Fibroblast of skin of abdomen (primary cell): Measurements from ENCODE around the gene OR6S1. TPM values are rescaled to one million over a fixed set of nuclear protein-coding genes. Genes with fewer than 3 reads are reported as not detected.
A peak's percentile ranks its signal among the peaks of the same experiment; 100 is the strongest.

Experiments
- DNase-seq: peaks from one replicate; pipeline ENCODE4 v3.0.0-alpha.2; 2013
- polyA plus RNA-seq, 2 experiments: library from polyadenylated mRNA; unstranded; fragments of 120-200 nt; gene quantifications; one replicate each; pipeline ENCODE4 v1.2.1, GENCODE V29; 2013; ENCODE audit not compliant: insufficient read length in 2 of 2

OR6S1 gene, protein sequence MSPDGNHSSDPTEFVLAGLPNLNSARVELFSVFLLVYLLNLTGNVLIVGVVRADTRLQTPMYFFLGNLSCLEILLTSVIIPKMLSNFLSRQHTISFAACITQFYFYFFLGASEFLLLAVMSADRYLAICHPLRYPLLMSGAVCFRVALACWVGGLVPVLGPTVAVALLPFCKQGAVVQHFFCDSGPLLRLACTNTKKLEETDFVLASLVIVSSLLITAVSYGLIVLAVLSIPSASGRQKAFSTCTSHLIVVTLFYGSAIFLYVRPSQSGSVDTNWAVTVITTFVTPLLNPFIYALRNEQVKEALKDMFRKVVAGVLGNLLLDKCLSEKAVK
- not detected for polyA plus RNA-seq (2013, experiment 1 of 2; ENCODE audit: insufficient read length)
- not detected for polyA plus RNA-seq (2013, experiment 2 of 2; ENCODE audit: insufficient read length)

DNA sequence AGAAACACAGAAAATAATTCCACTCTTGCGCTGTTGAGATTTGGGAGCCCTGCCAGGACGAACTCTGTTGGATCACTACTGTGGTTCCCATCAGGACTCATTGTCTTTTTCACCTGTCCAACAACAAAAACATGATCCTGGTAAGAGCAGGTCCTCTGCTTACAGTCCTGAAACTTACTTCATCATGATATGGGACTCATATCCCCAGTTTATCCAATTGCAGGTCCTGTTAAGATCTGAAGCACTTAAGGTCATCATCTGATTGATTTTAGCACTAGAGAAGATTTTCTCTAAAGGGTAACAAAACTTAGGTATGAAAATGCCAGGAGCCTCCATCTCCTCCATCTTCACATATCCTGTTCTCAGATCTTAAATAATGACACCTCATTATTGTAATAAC is at the start of gene OR6S1:
Gene OR6S1, minus strand, starts transcription at position 101 of the 400 bp plus-strand sequence. Its CDS starts 0 bp downstream, at position 101.
- DNase-seq: no peak

DNA sequence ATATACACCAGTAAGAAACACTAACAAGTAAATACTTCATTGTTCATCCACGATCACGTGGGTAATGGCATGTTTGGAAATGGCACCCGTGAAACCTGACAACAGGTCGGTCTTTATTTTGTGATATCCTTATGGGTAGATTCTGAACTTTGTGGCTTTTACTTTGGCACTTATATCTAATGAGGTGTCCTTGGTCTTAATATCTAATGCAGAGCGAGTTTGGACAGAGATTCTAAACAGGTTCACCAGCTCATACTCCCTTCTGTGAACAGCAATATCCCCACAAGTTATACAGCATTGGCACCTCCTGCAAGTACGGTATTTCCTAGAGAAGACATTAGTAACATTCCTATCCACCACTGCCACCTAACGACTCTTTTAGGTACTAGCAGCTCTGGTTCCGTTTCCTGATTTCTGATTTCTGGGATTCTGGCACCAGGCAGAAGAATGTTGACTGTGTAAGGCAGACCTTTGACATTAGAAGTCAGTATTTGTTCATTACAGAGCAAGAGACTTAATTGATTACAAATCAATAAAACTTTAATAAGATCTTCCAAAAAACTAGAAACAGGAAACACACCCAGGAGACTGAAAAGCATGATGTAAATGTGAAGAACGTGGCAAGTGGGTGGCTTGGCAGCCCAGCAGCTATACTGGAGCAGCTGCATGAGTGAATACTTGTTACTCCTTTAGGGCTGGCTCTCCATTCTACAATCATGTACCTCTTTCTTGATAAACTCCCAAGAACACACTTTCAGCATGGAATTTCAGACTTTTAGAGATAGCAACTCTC is 49.6 kb upstream of the OR6S1 start:
- DNase-seq: peak; percentile 58

DNA sequence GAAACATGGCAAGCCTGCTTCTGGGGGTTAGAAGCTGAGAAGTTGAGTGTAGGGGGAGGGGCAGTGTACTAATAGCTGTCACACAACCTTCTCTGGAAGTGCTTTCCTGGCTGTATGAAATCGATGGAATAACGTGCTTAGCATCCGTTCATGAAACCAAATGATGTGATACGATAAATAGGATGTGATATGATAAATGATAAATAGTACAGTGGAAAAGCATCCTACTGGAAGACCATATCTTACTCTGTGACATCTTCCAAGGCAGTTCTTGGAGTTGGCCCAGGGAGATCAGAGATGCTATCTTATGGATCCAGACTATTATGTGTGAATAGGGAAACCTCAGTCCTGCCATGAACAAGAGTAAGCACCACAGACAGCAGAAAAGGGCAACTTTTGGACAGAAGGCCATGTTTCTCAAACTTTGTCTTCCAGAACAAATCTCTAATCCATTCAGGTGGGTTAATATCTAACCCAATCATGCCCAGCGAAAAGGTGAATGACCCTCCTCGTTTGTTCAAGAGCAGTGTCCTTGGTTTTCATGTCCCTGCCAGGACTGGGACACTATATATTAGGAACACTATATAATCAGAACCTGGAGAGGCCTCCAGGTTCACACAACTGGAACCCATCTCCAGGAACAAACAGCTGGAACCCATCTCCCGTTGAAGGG is 46.8 kb upstream of the OR6S1 start, which contains the start of gene ANG:
Gene ANG, plus strand, starts transcription at position 598 of the 673 bp plus-strand sequence. CDS start 4,801 bp downstream, outside the sequence.
- no peak for DNase-seq

DNA sequence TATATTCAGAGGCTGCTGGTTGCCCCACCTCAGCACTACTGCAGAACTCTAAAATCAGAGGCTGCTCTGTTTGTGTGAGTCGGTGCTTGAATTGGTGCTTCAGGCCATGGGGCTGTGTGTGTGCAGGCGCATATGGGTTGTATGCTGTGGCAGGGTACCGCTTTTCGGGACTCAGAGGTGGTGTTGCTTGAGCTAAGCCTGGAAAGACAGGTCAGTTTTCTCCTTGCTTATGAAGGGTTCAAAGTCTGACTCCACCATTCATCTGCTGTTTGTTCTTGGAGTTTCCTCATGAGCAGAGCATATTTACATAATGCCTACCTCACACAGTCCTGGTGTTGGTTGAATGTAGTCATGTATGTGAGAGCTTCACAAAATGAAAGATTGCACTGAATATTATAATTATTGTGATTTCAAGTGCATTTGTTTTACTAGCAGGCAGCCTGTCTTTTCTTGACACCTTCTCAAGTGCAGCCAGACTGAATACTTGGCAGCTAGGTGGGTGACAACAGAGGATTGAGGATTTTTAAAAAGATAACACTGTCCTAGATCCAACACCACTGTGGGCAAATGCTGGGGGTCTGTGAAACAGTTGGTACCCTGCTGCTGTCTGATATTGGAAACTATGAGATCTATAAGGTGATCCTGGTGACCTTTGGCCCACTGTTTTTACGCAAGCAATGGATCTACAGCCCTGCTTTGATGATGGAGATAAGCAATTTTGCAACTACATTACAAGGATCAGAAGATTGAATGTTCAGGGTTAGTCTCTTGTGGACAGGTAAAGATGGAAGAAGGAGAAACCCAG is 46.1 kb upstream of the OR6S1 start:
- no peak for DNase-seq

DNA sequence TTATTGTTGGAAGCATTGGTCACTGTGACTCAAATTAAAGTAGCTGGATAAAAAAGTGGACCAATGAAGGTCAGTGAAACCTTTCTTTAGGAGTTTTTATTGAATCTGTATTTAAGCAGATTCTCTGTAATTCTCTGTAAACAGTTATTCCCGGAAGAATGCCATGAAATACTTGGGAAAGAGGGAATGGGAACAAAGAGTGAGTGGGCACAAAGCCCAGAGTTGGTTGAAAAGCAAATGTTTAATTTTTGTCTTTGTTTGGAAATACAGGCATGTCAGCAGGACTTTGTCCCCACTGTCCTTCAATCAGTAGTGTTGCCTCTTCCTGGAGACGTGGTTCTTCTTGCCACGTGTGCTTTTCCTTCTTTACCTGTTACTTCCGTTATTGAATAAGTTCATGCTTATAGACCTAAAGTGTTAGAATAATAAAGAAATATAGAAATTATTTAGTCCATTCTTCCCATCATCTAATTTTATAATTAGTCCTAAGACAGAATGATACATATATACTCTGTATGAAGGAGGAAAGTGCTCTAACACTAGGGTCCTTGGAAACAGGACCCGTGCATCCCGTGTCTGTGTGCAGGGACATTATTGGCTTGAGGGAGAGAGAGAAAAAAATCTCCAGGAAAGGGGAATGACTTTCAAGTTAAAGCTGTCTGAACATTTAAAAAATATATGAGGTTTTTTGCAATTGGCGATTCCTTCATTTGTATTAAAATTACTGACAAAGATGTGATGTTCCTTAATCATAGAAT is 45.1 kb upstream of the OR6S1 start:
- DNase-seq: no peak

DNA sequence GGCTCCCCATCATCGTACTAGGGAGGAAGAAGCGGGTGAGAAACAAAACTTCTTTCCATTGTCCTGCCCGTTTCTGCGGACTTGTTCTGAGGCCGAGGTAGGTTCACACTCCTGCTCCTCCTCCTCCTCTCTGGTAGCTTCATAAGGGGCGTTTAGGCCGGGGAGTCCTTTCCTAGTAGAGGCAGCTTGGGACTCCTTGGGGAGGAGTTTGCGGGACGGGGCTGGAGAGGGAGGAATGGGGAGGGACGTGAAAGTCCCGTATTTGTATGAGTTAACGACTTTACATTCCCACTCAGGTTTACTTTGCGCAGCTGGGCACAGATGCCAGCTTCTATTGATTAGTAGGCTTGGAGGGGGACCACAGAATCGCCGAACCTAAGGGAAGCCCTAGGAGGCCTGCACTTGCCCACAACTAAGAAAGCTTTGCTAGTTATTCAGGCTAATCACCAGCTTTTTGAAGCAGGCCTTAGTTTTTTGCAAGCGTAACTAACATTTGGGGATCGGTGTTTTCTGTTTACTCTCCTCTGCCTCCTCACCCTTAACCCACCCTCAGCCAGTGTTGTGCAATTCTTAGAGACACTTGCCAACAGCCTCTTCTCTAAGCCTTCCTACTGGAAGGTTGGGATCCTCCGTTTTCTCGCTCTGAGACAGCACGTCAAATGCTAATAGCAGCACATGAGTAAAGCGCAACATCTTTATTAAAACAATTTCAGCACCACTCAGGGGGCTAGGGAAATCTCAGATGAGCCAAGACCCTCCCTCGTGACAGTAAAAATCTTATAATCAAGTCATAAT is 43.4 kb upstream of the OR6S1 start:
- peak; percentile 57 for DNase-seq

DNA sequence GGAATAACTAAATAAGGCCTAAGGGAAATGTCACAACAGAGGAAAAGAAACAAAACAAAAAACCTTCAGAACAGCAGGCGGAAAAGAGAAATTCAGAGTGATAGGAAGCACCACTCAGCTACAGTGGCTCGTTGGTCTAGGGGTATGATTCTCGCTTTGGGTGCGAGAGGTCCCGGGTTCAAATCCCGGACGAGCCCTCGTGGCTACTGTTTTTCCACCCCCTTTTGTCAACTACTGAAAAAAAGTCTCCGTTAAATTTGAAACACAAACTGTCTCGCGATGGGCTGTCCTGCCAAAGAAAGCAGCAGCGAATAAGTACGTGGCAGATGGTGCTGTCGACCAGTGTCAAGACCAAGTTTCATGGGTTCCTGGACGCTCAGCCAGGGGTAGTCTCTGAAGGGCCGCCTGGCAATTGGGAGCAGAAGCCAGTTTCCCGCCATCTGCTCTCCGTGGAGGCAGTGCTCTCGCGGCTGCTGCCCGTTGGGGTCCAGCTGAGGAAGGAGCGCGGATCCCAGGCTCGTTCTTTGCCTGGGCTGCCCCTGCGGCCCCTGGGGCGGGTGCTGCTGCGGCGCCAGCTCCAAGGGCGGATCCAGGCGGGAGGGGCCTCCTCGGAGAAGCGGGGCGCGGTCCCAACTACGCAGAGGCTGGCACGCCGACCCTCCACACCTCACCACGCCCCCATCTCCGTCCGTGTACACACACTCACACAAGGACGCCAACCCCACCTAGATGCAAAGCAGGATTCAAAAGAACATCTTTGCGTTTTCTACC is 42.6 kb upstream of the OR6S1 start, which contains the start of gene RNASE4:
Gene RNASE4, plus strand, starts transcription at position 670 of the 771 bp plus-strand sequence. CDS start 14,812 bp downstream, outside the sequence.
- DNase-seq: peak; percentile 93

DNA sequence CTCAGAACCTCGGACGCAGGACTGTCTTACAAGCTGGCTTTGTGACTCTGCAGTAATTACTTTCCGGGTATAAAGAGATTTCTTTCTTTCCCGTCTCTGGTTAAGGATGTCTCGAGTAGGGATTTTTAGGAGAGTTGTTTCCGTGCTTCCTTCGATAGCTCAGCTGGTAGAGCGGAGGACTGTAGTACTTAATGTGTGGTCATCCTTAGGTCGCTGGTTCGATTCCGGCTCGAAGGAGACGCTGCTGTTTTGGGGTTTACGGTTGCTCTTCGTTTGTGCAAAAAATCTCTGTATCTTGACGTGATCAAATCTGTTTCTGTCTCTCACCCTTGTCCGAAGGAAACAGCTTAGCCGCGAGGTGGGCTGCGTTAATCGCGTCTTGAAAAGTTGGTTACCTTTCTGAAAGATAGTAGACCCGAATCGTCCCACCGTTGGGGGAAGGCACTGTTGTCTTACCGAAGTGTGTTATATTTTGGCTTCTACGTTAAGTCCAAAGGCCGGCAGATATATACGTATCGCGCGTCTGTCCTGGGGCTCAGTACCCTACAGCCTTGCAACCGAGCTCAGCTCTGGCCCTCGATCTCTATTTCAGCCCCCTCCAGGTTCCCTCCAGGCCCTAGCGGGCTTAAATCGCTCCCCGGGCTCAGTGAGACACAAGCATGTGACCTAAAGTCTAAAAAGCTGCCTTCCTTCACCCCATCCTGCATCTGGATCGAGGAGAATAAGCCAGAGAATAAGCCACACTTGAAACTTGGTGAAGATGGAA is 41.8 kb upstream of the OR6S1 start:
- DNase-seq: peak; percentile 94

DNA sequence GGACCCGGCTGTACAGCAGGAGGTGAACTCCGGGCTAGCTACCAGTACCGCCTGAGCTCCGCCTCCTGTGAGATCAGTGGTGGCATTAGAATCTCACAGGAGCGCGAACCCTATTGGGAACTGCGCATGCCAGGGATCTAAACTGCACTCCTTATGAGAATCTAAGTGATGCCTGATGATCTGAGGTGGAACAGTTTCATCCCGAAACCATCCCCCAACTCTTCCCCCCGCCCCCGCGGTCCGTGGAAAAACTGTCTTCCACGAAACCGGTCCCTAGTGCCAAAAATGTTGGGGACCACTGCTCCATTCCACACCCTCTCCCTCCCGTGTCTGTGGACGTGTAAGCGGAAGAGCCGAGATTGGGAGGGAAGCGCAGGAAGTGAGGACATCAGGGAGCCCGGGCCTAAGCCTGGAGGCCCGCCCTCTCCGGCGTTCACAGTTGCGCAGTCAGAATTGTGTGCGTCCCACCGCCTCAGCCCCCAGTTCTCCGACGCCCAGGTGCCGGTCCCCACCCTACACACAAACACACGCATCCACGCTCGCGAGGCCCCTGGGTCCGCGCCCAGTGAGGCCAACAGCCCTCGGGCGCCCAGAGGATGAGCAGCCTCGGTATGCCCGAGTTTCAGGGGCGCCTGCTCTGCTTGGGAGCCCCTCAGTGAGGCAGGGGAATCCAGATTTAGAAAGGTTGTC is 41.1 kb upstream of the OR6S1 start:
- peak; percentile 93 for DNase-seq

DNA sequence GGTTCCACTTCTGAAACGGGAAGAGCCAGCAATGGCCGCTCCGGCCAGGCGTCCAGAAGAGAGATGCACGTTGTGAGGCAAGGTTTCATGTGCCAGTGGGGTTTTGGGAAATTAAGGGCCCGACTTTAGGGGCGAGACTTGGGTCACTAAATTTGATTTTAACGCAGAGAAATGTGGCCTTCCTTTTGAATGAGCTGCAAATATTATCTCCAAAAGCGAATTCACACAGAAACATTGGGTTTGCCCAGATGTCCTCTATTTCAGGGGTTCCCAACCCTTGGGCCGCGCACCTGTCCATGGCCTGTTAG is 40.6 kb upstream of the OR6S1 start:
- DNase-seq: no peak

DNA sequence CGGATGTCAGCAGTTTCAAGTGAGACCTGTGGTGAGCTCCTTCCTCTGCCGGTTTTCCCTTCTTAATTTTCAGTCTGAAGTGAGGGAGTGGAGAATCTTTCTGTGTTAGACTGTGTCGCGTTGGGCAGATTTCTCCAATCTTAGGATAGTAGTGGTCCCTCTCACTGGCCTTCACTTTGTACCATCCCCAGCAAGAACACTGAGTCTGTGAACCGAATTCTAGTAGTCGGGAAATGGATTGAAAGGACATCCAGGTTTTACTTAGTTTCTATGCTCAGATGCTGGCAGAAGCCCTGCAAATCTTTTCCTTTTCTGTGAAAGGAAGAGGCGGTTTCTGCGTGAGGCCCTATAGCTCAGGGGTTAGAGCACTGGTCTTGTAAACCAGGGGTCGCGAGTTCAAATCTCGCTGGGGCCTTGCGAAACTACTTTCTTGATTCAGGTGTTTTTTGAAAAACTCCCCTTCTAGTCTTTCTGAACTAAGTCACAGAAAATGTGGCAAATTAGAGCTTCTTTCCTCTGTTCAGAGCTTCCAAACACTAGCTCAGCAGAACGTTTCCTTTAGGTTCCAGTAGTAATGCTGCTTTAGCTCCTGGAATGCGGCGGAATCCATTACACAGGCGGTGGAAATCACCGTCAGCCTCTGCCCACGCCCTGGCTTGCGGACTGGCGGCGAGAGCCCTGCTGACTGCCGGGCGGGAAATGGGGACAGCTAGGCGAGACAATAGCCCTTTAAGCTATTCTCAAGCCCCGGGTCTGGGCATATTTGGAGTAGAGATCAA is 40.0 kb upstream of the OR6S1 start:
- DNase-seq: peak; percentile 90

DNA sequence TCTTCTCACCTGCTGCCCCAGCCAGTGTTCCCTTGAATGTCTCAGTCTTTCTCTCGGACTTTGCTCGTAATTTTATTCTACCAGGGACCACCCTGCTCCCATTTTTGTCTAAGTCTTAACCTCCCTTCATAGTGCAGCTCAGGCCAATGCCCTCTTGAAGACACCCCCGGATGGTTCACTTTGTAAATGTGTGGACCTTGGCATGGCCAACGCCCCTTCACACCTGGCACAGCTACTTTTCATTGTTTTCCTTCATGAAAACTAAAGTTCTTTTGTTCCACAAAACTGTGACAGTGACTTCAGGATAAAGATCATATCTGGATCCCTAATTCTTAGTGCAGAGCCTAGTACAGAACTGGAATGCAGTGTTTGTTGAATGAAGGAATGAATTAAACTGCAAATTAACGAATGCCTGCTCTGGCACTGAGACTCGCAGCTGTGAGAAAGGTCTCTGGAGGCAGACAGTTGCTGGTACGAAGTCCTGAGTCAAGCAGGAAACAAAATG is 39.4 kb upstream of the OR6S1 start:
- DNase-seq: no peak

DNA sequence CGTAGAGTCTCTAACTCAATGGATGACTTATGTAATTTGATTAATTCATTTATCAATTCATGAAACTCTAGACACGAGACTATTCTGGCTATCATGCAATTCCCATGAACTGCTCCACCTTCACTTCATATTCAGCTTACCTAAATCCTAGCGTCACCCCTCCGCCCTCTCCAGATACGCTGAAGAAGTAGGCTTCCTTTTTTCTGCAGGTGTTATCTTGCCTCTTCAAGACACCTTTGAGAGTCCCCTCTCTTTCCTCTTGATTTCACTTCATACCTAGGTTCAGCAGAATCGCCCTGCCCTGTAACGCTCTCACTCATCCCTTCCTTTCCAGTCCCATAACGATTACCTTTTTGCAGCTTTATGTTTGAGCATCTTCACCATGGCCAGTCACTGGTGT is 38.9 kb upstream of the OR6S1 start:
- DNase-seq: no peak

DNA sequence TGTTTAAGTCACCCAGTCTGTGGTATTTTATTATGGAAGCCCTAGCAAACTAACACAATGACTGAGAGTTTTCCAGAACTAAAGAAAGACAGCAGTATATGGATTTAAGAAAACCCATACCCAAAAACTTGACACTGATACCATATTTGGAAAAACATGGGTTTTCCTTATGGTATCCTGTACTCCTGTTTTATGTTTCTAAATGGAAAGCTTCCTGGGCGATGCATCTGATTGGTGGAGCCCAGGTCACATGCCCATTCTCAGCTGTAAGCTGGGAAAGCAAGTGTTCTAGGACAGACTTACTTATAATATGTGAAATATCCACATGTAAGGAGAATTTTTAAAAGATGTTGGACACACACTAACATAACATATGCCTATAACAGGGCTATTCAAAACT is 38.4 kb upstream of the OR6S1 start:
- peak; percentile 46 for DNase-seq

DNA sequence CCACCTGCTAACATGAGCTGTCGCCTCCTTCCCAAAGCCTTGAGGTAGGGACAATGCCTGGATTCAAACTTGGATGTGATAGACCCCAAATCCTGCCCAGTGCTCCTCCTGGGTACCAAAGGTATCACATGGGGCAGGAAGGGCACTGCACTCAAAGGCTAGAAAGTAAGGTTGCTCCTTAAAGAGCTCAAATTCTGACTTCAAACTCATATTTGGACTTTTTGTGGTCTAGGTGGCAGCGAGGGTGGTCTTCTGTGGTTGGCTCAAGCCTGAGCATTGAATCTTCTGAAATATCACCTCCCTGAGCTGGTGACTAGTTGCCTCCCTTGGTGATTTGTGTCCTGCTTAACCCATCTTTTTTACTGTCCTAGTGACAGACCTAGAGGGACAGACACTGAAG is 34.6 kb upstream of the OR6S1 start:
- no peak for DNase-seq

DNA sequence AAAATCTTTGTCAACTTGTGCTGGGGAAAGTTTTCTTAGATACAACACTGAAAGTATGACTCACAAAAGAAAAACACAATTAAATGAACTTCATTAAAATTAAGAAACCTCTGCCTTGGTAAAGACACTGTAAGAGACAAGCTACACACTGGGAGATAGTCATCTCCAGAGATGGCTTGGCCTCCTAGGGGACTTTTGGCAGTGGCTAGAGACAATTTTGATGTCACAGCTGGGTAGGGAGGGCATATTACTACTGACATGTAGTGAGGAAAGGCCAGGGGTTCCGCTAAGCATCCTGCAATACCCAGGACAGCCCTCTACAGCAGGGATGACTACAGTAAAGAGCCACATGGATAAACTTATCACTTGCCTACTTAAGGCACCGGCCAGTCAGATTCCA is 34.2 kb upstream of the OR6S1 start:
- DNase-seq: no peak

DNA sequence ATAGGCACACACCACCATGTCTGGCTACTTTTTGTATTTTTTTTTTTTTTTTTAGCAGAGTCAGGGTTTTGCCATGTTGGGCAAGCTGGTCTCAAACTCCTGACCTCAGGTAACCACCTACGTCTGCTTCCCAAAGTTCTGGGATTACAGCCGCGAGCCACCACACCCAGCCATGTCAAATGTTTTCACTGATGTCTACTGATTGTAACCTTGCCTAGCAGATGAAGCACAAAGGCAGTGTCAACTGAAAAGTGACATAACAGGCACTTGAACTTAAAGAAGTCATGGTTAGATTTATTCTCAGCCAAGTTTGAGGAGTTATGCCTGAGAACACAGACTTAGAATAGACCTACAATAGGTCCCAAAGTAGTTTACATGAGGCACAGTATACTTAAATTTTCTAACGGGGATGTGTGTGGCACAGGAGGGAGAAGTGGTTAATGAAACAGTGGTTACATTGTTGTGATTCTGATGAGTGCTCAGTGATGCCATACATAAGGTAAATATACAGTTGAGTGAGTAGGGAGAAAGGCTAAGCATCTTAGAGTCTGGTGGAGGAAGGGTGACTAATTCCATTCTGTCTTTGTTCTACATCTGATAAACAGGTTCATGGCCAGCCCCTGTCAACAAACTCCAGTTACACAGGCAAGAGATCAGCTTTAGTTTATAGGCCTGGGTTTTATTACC is 30.2 kb upstream of the OR6S1 start:
- DNase-seq: no peak
